Mucosa of rectum (tissue), 2 donors: Measurements from ENCODE around the gene ZNF223.

Source experiments
- H3K27ac ChIP-seq, 2 donors: one replicate each; pipeline ENCODE4 v1.7.0; 2013; ENCODE audit warnings: inconsistent platforms in 2 of 2, low read depth in 2 of 2, low read length in 2 of 2
- H3K27me3 ChIP-seq, 2 donors: one replicate each; pipeline ENCODE4 v1.7.0; 2013; ENCODE audit warnings: low read length in 2 of 2; ENCODE audit not compliant: control insufficient read depth in 2 of 2, insufficient read depth in 2 of 2
- H3K36me3 ChIP-seq, 2 donors: one replicate each; pipeline ENCODE4 v1.7.0; 2013; ENCODE audit warnings: low read length in 2 of 2; ENCODE audit not compliant: control insufficient read depth in 2 of 2, insufficient read depth in 2 of 2
- H3K4me1 ChIP-seq, 2 donors: one replicate each; pipeline ENCODE4 v1.7.0; 2013; ENCODE audit warnings: low read length in 2 of 2, mild to moderate bottlenecking in 1 of 2; ENCODE audit not compliant: control insufficient read depth in 2 of 2, insufficient read depth in 2 of 2
- H3K4me3 ChIP-seq, 2 donors: one replicate each; pipeline ENCODE4 v1.7.0; 2013; ENCODE audit warnings: low read length in 2 of 2
- H3K9ac ChIP-seq, 2 donors: one replicate each; pipeline ENCODE4 v1.7.0; 2013; ENCODE audit warnings: low read length in 2 of 2, low read depth in 1 of 2, mild to moderate bottlenecking in 1 of 2
- H3K9me3 ChIP-seq, 2 donors: one replicate each; pipeline ENCODE4 v1.7.0; 2013; ENCODE audit warnings: low read length in 2 of 2; ENCODE audit not compliant: control insufficient read depth in 2 of 2
- donor health status: healthy.
- donor health status: Normal muscosa, but diverticular disease.

The ZNF223 gene

DNA sequence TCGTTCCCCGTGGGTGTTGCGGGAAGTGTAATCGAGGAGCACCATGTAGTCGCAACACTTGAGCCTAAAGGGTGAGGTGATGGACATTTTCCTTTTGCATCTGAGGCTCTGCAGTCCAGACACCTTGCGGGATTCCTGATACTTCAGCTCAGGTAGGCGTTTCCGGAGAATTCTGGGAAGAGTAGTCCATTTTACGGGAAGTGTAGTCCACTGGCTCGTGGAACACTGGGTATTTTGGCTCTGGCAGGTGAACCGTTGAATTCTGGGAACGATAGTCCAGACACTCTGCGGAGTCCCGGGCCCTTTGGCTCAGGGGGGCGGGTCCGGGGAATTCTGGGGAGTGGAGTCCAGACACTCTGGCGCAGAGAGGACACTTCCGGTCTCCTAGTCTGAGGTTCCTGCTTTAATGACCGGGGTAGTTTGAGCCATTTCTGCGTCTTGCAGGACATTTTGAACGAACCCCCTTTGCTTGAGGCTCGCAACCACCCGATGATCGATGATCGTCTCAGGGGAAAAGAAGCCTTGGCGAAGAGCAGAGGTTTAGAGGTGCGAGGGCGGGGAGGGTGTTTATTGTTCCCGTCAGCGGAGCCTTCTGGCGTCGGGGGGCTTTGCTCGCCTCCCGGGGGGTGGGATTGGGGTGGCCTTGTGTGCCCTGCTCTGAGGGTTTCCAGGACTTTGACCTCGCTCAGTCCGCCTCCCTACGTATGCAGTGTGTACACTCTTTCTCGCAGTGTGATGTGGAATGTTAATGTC lies at the start of gene ZNF223:
ZNF223 (plus strand) TSS at position 387 of the 753 bp plus-strand sequence. CDS start 3,141 bp downstream, outside the sequence.
- peaks cover 9 to 11% of the 10 kb centered on the region in 2 donors for H3K36me3 ChIP-seq
- H3K9me3 ChIP-seq: peaks cover 0 to 5% of the 10 kb centered on the region in 2 donors
- peak within 1 kb of the TSS; percentile 82 to 85 for H3K9ac ChIP-seq
- peaks cover 2 to 10% of the 10 kb centered on the region in 2 donors for H3K4me1 ChIP-seq
- peak within 1 kb of the TSS; percentile 83 to 90 for H3K4me3 ChIP-seq
- peak within 1 kb of the TSS; percentile 69 to 85 for H3K27ac ChIP-seq
- H3K27me3 ChIP-seq: no peaks in the 10 kb centered on the region

GRCh38 chr19:44002212-44002565 lies 49.6 kb upstream of the ZNF223 start:
- H3K27ac ChIP-seq: peak overlapping the region in 1 of 2 donors; percentile 49
- H3K4me1 ChIP-seq: peaks cover 3 to 10% of the 10 kb centered on the region in 2 donors
- H3K9me3 ChIP-seq: peaks cover 4 to 6% of the 10 kb centered on the region in 2 donors
- H3K27me3 ChIP-seq: no peaks in the 10 kb centered on the region
- peak overlapping the region; percentile 83 to 93 for H3K4me3 ChIP-seq
- H3K9ac ChIP-seq: peak overlapping the region; percentile 71 to 82
- peaks cover 6 to 7% of the 10 kb centered on the region in 2 donors for H3K36me3 ChIP-seq

DNA sequence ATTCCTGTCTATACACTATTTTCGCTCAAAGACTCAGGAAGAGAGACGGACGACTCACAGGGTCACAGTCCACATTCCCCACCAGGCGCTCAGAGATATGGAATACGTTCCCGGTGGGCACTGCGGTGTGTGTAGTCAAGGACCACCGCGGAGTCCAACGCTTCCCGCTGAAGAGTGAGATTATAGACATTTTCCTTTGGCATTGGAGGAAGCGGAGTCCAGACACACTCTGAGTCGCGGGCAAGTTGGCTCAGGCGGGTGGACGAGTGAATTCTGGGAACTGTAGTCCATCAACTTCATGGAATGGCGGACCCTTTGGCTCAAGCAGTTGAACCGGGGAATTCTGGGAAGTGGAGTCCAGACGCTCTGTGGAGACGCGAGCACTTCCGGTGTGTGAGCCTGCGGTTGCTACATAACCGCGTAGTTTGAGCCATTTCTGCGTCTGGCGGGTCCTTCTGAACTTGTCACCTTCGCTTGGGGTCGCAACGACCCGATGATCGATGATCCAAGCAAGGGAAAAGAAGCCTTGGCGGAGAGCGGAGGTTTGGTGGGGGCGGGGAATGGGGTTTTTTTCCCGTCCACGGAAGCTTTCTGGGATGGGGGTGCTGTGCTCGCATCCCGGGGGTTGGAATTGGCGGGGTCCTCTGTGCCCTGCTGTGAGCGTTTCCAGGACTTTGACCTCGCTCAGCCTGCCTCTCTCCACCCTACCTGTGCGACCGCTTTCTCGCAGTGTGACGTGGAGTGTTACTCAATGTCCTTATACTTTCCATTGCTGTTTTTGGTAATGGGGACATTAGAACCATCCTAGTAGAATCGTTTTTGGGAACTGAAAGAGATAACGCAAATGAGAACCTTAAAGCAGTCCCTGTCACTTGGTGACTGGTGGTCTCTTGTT lies 49.0 kb upstream of the ZNF223 start, which contains the start of gene ZNF230:
ZNF230 (plus strand) TSS at position 392 of the 895 bp plus-strand sequence. CDS start 4,122 bp downstream, outside the sequence.
- Histone ChIP-seq H3K4me1 (peaks cover 3 to 10% of the 10 kb centered on the region in 2 donors), H3K4me3 (peak within 1 kb of the TSS; percentile 83 to 93), H3K9ac (peak within 1 kb of the TSS; percentile 71 to 82), H3K9me3 (peaks cover 6 to 10% of the 10 kb centered on the region in 2 donors), H3K27me3 (no peaks in the 10 kb centered on the region), H3K36me3 (peaks cover 11 to 13% of the 10 kb centered on the region in 2 donors), H3K27ac (peak within 1 kb of the TSS; percentile 49 to 61)

- Histone ChIP-seq H3K4me1 (peaks cover 3 to 10% of the 10 kb centered on the region in 2 donors), H3K9me3 (peaks cover 10 to 11% of the 10 kb centered on the region in 2 donors), H3K36me3 (peaks cover 16 to 17% of the 10 kb centered on the region in 2 donors), H3K4me3 (peak overlapping the region; percentile 83 to 93), H3K27me3 (no peaks in the 10 kb centered on the region), H3K27ac (peak overlapping the region in 1 of 2 donors; percentile 61), H3K9ac (peak overlapping the region; percentile 71 to 82)
Observed at GRCh38 chr19:44003461-44004009, 48.3 kb upstream of the ZNF223 start.

DNA sequence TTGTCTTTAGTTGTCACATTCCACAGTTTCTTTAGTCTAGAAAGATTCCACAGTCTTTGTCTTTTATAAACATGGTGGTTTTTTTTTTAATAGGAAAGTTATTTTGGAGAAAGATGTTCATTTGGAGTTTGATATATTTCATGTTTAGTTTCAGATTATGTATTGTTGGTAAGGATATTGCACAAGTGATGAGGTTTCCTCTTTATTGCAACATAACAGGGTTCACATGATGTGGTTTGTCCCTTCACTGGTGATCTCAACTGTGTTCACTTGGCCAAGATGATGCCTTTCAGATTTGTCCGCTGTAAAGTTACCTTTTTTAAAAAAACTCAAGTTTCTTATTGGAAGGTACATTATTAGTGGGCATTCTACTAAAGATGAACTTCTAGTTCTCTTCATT lies 45.9 kb upstream of the ZNF223 start:
- H3K27me3 ChIP-seq: no peaks in the 10 kb centered on the region
- no peak overlapping the region for H3K9ac ChIP-seq
- H3K27ac ChIP-seq: no peak overlapping the region
- H3K4me3 ChIP-seq: no peak overlapping the region
- H3K9me3 ChIP-seq: peaks cover 28 to 31% of the 10 kb centered on the region in 2 donors
- peaks cover 3 to 10% of the 10 kb centered on the region in 2 donors for H3K4me1 ChIP-seq
- H3K36me3 ChIP-seq: peaks cover 40% of the 10 kb centered on the region in 2 donors

- Histone ChIP-seq H3K4me3 (no peak overlapping the region), H3K9me3 (peaks cover 35 to 36% of the 10 kb centered on the region in 2 donors), H3K27me3 (no peaks in the 10 kb centered on the region), H3K9ac (no peak overlapping the region), H3K4me1 (peaks cover 0 to 6% of the 10 kb centered on the region in 2 donors), H3K27ac (no peak overlapping the region), H3K36me3 (peaks cover 51 to 52% of the 10 kb centered on the region in 2 donors)
Observed at GRCh38 chr19:44007473-44007872, 44.4 kb upstream of the ZNF223 start.

DNA sequence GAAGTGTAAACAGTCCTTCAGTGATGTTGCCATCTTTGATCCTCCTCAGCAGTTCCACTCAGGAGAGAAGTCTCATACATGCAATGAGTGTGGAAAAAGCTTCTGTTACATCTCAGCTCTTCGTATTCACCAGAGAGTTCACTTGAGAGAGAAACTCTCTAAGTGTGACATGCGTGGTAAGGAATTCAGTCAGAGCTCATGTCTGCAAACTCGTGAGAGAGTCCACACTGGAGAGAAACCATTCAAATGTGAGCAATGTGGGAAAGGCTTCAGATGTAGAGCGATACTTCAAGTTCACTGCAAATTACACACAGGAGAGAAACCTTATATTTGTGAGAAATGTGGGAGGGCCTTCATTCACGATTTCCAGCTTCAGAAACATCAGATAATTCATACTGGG lies 41.4 kb upstream of the ZNF223 start:
- peak overlapping the region; percentile 17 to 27 for H3K4me3 ChIP-seq
- H3K27ac ChIP-seq: no peak overlapping the region
- H3K9me3 ChIP-seq: peaks cover 37 to 41% of the 10 kb centered on the region in 2 donors
- H3K27me3 ChIP-seq: no peaks in the 10 kb centered on the region
- no peak overlapping the region for H3K9ac ChIP-seq
- H3K36me3 ChIP-seq: peaks cover 51 to 52% of the 10 kb centered on the region in 2 donors
- H3K4me1 ChIP-seq: no peaks in the 10 kb centered on the region

- Histone ChIP-seq H3K4me3 (no peak overlapping the region), H3K36me3 (no peaks in the 10 kb centered on the region), H3K4me1 (no peaks in the 10 kb centered on the region), H3K27me3 (no peaks in the 10 kb centered on the region), H3K9ac (no peak overlapping the region), H3K9me3 (peaks cover 2 to 4% of the 10 kb centered on the region in 2 donors), H3K27ac (no peak overlapping the region)
Observed at GRCh38 chr19:44019498-44019897, 32.3 kb upstream of the ZNF223 start.

GRCh38 chr19:44021221-44021620 lies 30.6 kb upstream of the ZNF223 start:
- H3K9me3 ChIP-seq: no peaks in the 10 kb centered on the region
- H3K9ac ChIP-seq: no peak overlapping the region
- no peaks in the 10 kb centered on the region for H3K36me3 ChIP-seq
- H3K27me3 ChIP-seq: no peaks in the 10 kb centered on the region
- no peak overlapping the region for H3K27ac ChIP-seq
- H3K4me3 ChIP-seq: no peak overlapping the region
- H3K4me1 ChIP-seq: peaks cover 0 to 8% of the 10 kb centered on the region in 2 donors
